ENCODE data around the gene RFTN1. TPM values are rescaled to one million over a fixed set of nuclear protein-coding genes. Genes with fewer than 3 reads are reported as not detected.

Gene RFTN1
- total RNA-seq, 1 experiment from 2014 or later: 4.5 TPM

DNA sequence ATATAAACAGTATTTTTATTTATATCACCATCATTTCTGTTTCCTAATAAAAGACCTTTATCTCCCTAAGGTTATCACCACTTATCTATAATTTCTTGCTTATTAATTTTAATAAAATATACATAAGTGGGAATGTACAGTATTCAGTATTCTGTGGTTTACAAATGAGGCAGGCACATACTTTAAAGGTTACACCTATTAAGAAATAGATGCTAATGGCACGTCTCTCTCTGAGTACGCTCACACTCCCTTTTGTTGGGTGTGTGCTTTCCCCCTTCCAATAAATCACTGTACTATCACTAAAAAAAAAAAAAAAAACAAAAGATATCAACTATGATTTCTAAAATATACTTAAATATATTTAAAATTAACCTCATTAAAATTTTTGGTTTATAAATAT, 239.6 kb downstream of the RFTN1 start:
- intact Hi-C loops (cut with micrococcal nuclease): no loop called here
- Mint-ChIP-seq H3K4me3 (ENCODE audit: unreplicated experiment) (no peak overlapping the region), H3K4me1 (ENCODE audit: insufficient read depth, unreplicated experiment) (no peaks in the 10 kb centered on the region), H3K36me3 (ENCODE audit: insufficient read depth, unreplicated experiment) (peaks cover 71% of the 10 kb centered on the region), H3K9me3 (ENCODE audit: unreplicated experiment) (no peaks in the 10 kb centered on the region), H3K27ac (ENCODE audit: low read depth, unreplicated experiment) (no peak overlapping the region), H3K27me3 (ENCODE audit: insufficient read depth, unreplicated experiment) (no peaks in the 10 kb centered on the region)
- TF ChIP-seq, protein P1, sequence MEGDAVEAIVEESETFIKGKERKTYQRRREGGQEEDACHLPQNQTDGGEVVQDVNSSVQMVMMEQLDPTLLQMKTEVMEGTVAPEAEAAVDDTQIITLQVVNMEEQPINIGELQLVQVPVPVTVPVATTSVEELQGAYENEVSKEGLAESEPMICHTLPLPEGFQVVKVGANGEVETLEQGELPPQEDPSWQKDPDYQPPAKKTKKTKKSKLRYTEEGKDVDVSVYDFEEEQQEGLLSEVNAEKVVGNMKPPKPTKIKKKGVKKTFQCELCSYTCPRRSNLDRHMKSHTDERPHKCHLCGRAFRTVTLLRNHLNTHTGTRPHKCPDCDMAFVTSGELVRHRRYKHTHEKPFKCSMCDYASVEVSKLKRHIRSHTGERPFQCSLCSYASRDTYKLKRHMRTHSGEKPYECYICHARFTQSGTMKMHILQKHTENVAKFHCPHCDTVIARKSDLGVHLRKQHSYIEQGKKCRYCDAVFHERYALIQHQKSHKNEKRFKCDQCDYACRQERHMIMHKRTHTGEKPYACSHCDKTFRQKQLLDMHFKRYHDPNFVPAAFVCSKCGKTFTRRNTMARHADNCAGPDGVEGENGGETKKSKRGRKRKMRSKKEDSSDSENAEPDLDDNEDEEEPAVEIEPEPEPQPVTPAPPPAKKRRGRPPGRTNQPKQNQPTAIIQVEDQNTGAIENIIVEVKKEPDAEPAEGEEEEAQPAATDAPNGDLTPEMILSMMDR (IDR thresholded peaks at IDR 0.05; ENCODE audit: unreplicated experiment): no peak
- ChIA-PET POLR2A (interaction anchor here (1.1 kb wide), 1 partner anchor 269 kb away, joined by 3 read pairs; no protein-coding TSS in a partner anchor), CTCF (interaction anchor here (0.6 to 1.7 kb wide), 3 partner anchors 16 to 752 kb away, joined by 3 to 7 read pairs (median 3); no protein-coding TSS in a partner anchor)
- no peak for DNase-seq (ENCODE audit: unreplicated experiment)
- BruUV-seq (replicated peaks): no TSS peak

DNA sequence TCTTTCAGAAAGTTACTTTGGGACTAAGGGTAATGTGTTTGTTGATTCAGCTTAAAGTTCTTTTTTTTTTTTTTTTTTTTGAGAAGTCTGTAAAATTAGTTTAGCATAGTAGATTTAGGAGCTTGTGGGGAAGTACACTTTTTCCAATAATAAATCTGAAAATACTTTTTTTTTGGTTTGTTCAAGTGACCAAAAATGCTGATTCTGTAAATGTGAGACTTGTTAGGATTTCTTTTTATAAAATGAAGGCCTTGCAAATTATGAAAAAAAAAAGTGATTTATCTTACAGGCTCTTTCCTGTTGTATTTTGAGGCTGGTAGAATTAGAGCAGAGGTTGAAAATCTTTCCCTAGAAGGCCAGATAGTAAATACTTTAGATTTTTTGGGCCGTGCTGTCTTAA, 240.9 kb downstream of the RFTN1 start:
- ChIA-PET POLR2A (no interaction called here), CTCF (interaction anchor here (1.3 kb wide), 1 partner anchor 18 kb away, joined by 7 read pairs; no protein-coding TSS in a partner anchor)
- intact Hi-C loops (cut with micrococcal nuclease): no loop called here
- no peak overlapping the region for H3K27ac Mint-ChIP-seq (ENCODE audit: low read depth, unreplicated experiment)
- TF ChIP-seq, protein P1 (IDR thresholded peaks at IDR 0.05; ENCODE audit: unreplicated experiment): no peak
- no peaks in the 10 kb centered on the region for H3K27me3 Mint-ChIP-seq (ENCODE audit: insufficient read depth, unreplicated experiment)
- no peaks in the 10 kb centered on the region for H3K9me3 Mint-ChIP-seq (ENCODE audit: unreplicated experiment)
- no peak for DNase-seq (ENCODE audit: unreplicated experiment)
- no TSS peak for BruUV-seq (replicated peaks)
- no peak overlapping the region for H3K4me3 Mint-ChIP-seq (ENCODE audit: unreplicated experiment)
- H3K36me3 Mint-ChIP-seq (ENCODE audit: insufficient read depth, unreplicated experiment): peaks cover 78% of the 10 kb centered on the region
- peaks cover 1% of the 10 kb centered on the region for H3K4me1 Mint-ChIP-seq (ENCODE audit: insufficient read depth, unreplicated experiment)

DNA sequence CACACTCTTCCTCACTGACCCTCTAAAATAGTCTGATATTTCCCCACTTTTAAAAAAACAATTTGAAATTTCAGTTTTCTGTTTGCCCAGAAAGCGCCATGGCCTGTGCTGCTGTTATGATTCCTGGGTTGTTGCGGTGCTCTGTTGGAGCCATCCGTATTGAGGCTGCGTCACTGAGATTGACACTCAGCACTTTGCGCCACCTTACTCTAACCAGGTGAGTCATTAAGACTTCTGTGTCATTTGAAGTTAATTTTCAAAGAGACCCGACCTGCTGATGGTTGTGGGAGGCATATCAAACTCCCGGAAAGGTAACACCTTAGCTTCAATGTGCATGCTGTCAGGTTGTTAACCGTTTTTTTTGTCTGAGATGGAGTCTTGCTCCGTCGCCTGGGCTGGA, 242.6 kb downstream of the RFTN1 start:
- Mint-ChIP-seq H3K27ac (ENCODE audit: low read depth, unreplicated experiment) (no peak overlapping the region), H3K9me3 (ENCODE audit: unreplicated experiment) (no peaks in the 10 kb centered on the region), H3K27me3 (ENCODE audit: insufficient read depth, unreplicated experiment) (no peaks in the 10 kb centered on the region), H3K36me3 (ENCODE audit: insufficient read depth, unreplicated experiment) (peaks cover 67% of the 10 kb centered on the region), H3K4me1 (ENCODE audit: insufficient read depth, unreplicated experiment) (peaks cover 12% of the 10 kb centered on the region), H3K4me3 (ENCODE audit: unreplicated experiment) (no peak overlapping the region)
- TF ChIP-seq, protein P1 (IDR thresholded peaks at IDR 0.05; ENCODE audit: unreplicated experiment): no peak
- ChIA-PET CTCF (interaction anchor here (0.6 to 1.4 kb wide), 2 partner anchors 279 to 297 kb away, joined by 3 to 4 read pairs; no protein-coding TSS in a partner anchor), POLR2A (no interaction called here)
- DNase-seq (ENCODE audit: unreplicated experiment): no peak
- intact Hi-C loops (cut with micrococcal nuclease): no loop called here
- BruUV-seq (replicated peaks): no TSS peak

DNA sequence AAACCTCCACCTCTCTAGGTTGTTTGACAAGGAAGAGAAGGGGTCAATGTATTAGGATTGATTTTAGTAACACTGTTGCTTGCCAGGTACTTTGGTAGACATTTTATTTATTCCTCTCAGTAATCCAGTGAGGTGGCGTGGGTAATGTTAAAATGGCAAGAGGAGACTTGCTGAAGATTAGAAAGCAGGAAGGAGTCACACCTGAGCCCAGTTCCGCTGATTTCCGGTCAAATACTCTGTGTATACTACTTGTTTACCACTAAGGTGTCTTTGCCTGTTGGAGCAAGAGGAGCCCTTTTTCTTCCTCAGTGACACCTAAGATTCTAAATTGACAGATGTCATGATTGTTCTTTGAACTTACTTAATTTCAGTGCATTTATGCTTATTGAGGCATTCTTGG, 246.8 kb downstream of the RFTN1 start:
- peak overlapping the region; percentile 95 for H3K4me3 Mint-ChIP-seq (ENCODE audit: unreplicated experiment)
- intact Hi-C loops (cut with micrococcal nuclease): no loop called here
- peak overlapping the region; percentile 10 for H3K27ac Mint-ChIP-seq (ENCODE audit: low read depth, unreplicated experiment)
- no peaks in the 10 kb centered on the region for H3K27me3 Mint-ChIP-seq (ENCODE audit: insufficient read depth, unreplicated experiment)
- POLR2A ChIA-PET: interaction anchor here (1.6 kb wide), 1 partner anchor 470 kb away, joined by 3 read pairs; no protein-coding TSS in a partner anchor
- no TSS peak for BruUV-seq (replicated peaks)
- CTCF ChIA-PET: interaction anchor here (1.0 to 3.9 kb wide), 4 partner anchors 8 to 284 kb away, joined by 3 to 19 read pairs (median 6); no protein-coding TSS in a partner anchor
- H3K4me1 Mint-ChIP-seq (ENCODE audit: insufficient read depth, unreplicated experiment): peaks cover 19% of the 10 kb centered on the region
- H3K36me3 Mint-ChIP-seq (ENCODE audit: insufficient read depth, unreplicated experiment): peaks cover 36% of the 10 kb centered on the region
- DNase-seq (ENCODE audit: unreplicated experiment): no peak
- no peaks in the 10 kb centered on the region for H3K9me3 Mint-ChIP-seq (ENCODE audit: unreplicated experiment)
- TF ChIP-seq, protein P1 (IDR thresholded peaks at IDR 0.05; ENCODE audit: unreplicated experiment): no peak

Other genes starting within 250 kb of the RFTN1 start
- 30.5 and 39.8 TPM in 2 replicates for gene DPH3, start 248.8 kb downstream of the RFTN1 start, total RNA-seq (2022)
- gene OXNAD1, start 248.5 kb downstream of the RFTN1 start, total RNA-seq (2022): 19.0 and 27.6 TPM in 2 replicates
- not detected in 2 replicates for gene DAZL, start 91.7 kb upstream of the RFTN1 start, total RNA-seq (2022)